ENCODE results near the gene KDELR1.
"Not testable (repeated sequence)": the region's sequence is repeated elsewhere in the genome, so short reads cannot be mapped to it uniquely, and the experiment has no call there.

Gene KDELR1

GRCh38 chr19:48372904-48373303, 18.4 kb downstream of the KDELR1 start:
- in situ Hi-C loops (cut with MboI; ENCODE audit: low pct_unique_long_range_greater_than_20kb, low sequenced_read_pairs, unreplicated experiment): no loop called here
- DNase-seq (ENCODE audit: low spot score): no peak
- TF ChIP-seq CTCF (IDR thresholded peaks at IDR 0.05; ENCODE audit: extremely low read depth, insufficient read depth, missing control alignments): no peak

- DNase-seq (ENCODE audit: low spot score); in situ Hi-C loops (cut with MboI; ENCODE audit: low pct_unique_long_range_greater_than_20kb, low sequenced_read_pairs, unreplicated experiment): not testable (repeated sequence)
These were observed 19.6 kb downstream of the KDELR1 start for GRCh38 chr19:48371771-48372170.

- no peak for DNase-seq (ENCODE audit: low spot score)
- no peak for TF ChIP-seq CTCF (IDR thresholded peaks at IDR 0.05; ENCODE audit: extremely low read depth, insufficient read depth, missing control alignments)
- in situ Hi-C loops (cut with MboI; ENCODE audit: low pct_unique_long_range_greater_than_20kb, low sequenced_read_pairs, unreplicated experiment): no loop called here
These were observed 20.0 kb downstream of the KDELR1 start for GRCh38 chr19:48371367-48371766.

- DNase-seq (ENCODE audit: low spot score): no peak
- TF ChIP-seq CTCF (IDR thresholded peaks at IDR 0.05; ENCODE audit: extremely low read depth, insufficient read depth, missing control alignments): no peak
- in situ Hi-C loops (cut with MboI; ENCODE audit: low pct_unique_long_range_greater_than_20kb, low sequenced_read_pairs, unreplicated experiment): no loop called here
These were observed 20.4 kb downstream of the KDELR1 start for GRCh38 chr19:48370955-48371354.

GRCh38 chr19:48368936-48369335, 22.4 kb downstream of the KDELR1 start:
- no peak for DNase-seq (ENCODE audit: low spot score)
- in situ Hi-C loops (cut with MboI; ENCODE audit: low pct_unique_long_range_greater_than_20kb, low sequenced_read_pairs, unreplicated experiment): no loop called here
- no peak for TF ChIP-seq CTCF (IDR thresholded peaks at IDR 0.05; ENCODE audit: extremely low read depth, insufficient read depth, missing control alignments)

- no peak for DNase-seq (ENCODE audit: low spot score)
- no peak for TF ChIP-seq CTCF (IDR thresholded peaks at IDR 0.05; ENCODE audit: extremely low read depth, insufficient read depth, missing control alignments)
- in situ Hi-C loops (cut with MboI; ENCODE audit: low pct_unique_long_range_greater_than_20kb, low sequenced_read_pairs, unreplicated experiment): no loop called here
These were observed 23.5 kb downstream of the KDELR1 start for GRCh38 chr19:48367855-48368254.

GRCh38 chr19:48365602-48366001, 25.7 kb downstream of the KDELR1 start:
- TF ChIP-seq CTCF (IDR thresholded peaks at IDR 0.05; ENCODE audit: extremely low read depth, insufficient read depth, missing control alignments): no peak
- no peak for DNase-seq (ENCODE audit: low spot score)

More at GRCh38 chr19:48365602-48366001, 25.7 kb downstream of the KDELR1 start:
- in situ Hi-C loops (cut with MboI; ENCODE audit: low pct_unique_long_range_greater_than_20kb, low sequenced_read_pairs, unreplicated experiment): no loop called here
